Naive thymus-derived CD8-positive, alpha-beta T cell (primary cell): ENCODE data around the gene PREX1. TPM values are rescaled to one million over a fixed set of nuclear protein-coding genes. Genes with fewer than 3 reads are reported as not detected.

Source experiments
- ATAC-seq, 2 donors: fragments of 150-1000 bp; cut with Tn5 transposase in 1 of 2; sonication (Bioruptor Pico), chemical (Tn5 transposase) in 1 of 2; 1 replicate in 1 of 2; 2 replicates in 1 of 2; pipeline ENCODE4 v1.10.0; 2021; ENCODE audit warnings: mild to moderate bottlenecking in 2 of 2, moderate library complexity in 2 of 2
- POLR2A ChIA-PET: fragments of 350-600 bp; sonication (Branson Sonifier 250); formaldehyde crosslinking; loops from one replicate; lab custom pipeline; 2021; ENCODE audit warnings: antibody characterized with exemption; lab: Charles Lee
- DNase-seq, 10 donors: peaks; one replicate each; pipeline versions ENCODE4 v3.0.0 to v3.0.0-alpha.2; 2020 to 2022
- H3K27ac Mint-ChIP-seq, 10 donors: one replicate each; pipeline ENCODE4 v1.8.0; 2020 to 2022; ENCODE audit warnings: mild to moderate bottlenecking in 10 of 10, mixed read lengths in 10 of 10, moderate library complexity in 4 of 10, inconsistent platforms in 1 of 10
- H3K27me3 Mint-ChIP-seq, 5 donors: one replicate each; pipeline ENCODE4 v1.8.0; 2021 to 2022; ENCODE audit warnings: mixed read lengths in 5 of 5
- H3K36me3 Mint-ChIP-seq, 3 donors: one replicate each; pipeline ENCODE4 v1.8.0; 2020 to 2022; ENCODE audit warnings: mixed read lengths in 3 of 3, mild to moderate bottlenecking in 2 of 3, inconsistent platforms in 1 of 3
- H3K4me1 Mint-ChIP-seq, 4 donors: one replicate each; pipeline ENCODE4 v1.8.0; 2021 to 2022; ENCODE audit warnings: mixed read lengths in 4 of 4
- H3K4me3 Mint-ChIP-seq, 10 donors: one replicate each; pipeline ENCODE4 v1.8.0; 2020 to 2022; ENCODE audit warnings: mild to moderate bottlenecking in 10 of 10, mixed read lengths in 10 of 10, moderate library complexity in 6 of 10, inconsistent platforms in 1 of 10
- H3K9me3 Mint-ChIP-seq, 9 donors: one replicate each; pipeline ENCODE4 v1.8.0; 2020 to 2022; ENCODE audit warnings: mixed read lengths in 9 of 9, mild to moderate bottlenecking in 3 of 9, inconsistent platforms in 1 of 9, moderate library complexity in 1 of 9
- polyA plus RNA-seq, 3 donors: library from polyadenylated mRNA; unstranded; fragments of 300-500 nt; fragmentation: Illumina TruSeq; gene quantifications; one replicate each; pipeline ENCODE4 v1.2.3, GENCODE V29; 2021
- total RNA-seq, 8 experiments: library from RNA in 2 of 8; stranded (reverse) in 2 of 8; gene quantifications; one replicate each; pipeline ENCODE4 v1.2.3 and lab custom pipeline; 2021 to 2026

PREX1 gene
- total and polyA plus RNA-seq, 5 experiments from 2014 or later, result 14.4 to 141 (median 38.5) TPM

GRCh38 chr20:48743807-48744206 lies 84.0 kb downstream of the PREX1 start:
- no peak overlapping the region for H3K4me3 Mint-ChIP-seq
- POLR2A ChIA-PET, result interaction anchor here (0.9 to 1.3 kb wide), 2 partner anchors 9 to 13 kb away, joined by 3 to 4 read pairs; no protein-coding TSS in a partner anchor
- H3K27me3 Mint-ChIP-seq, result no peaks in the 10 kb centered on the region
- ATAC-seq, result no peak
- peaks cover 26 to 51% (median 45%) of the 10 kb centered on the region in 4 donors for H3K4me1 Mint-ChIP-seq
- DNase-seq, result no peak
- H3K36me3 Mint-ChIP-seq, result peaks cover 5 to 52% (median 23%) of the 10 kb centered on the region in 3 donors
- H3K27ac Mint-ChIP-seq, result peak overlapping the region in 2 of 10 donors; percentile 54 to 84
- H3K9me3 Mint-ChIP-seq, result no peaks in the 10 kb centered on the region

GRCh38 chr20:48742912-48743680 lies 84.7 kb downstream of the PREX1 start:
- Mint-ChIP-seq H3K4me3 (no peak overlapping the region), H3K27ac (peak overlapping the region in 5 of 10 donors; percentile 33 to 84 (median 71)), H3K27me3 (no peaks in the 10 kb centered on the region), H3K9me3 (no peaks in the 10 kb centered on the region), H3K4me1 (peaks cover 25 to 51% (median 45%) of the 10 kb centered on the region in 4 donors), H3K36me3 (peaks cover 5 to 50% (median 23%) of the 10 kb centered on the region in 3 donors)
- DNase-seq, result no peak
- POLR2A ChIA-PET, result interaction anchor here (0.6 to 2.8 kb wide), 4 partner anchors 8 to 139 kb away, joined by 3 to 6 read pairs (median 4); no protein-coding TSS in a partner anchor
- no peak for ATAC-seq

DNA sequence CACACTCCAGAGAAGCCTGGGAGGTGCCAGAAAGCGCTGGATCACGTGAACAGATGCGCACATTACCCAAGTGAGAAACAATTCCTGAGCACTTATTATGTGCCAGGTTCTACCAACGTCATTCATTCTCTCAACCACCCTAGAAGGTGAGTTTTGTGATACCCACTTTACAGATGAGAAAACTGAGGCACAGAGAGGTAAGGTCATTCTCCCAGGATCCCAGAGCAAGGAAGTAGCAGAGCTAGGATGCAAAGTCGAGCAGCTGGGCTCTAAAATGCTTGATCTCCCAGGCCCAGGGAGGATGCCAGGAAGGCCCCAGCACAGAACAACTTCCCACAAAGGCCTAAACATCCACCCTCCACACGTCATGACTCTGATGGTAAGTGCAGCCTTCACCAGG lies 85.6 kb downstream of the PREX1 start:
- Mint-ChIP-seq H3K9me3 (no peaks in the 10 kb centered on the region), H3K36me3 (peaks cover 5 to 53% (median 24%) of the 10 kb centered on the region in 3 donors), H3K4me3 (no peak overlapping the region), H3K27me3 (no peaks in the 10 kb centered on the region), H3K4me1 (peaks cover 31 to 52% (median 48%) of the 10 kb centered on the region in 4 donors), H3K27ac (peak overlapping the region in 3 of 10 donors; percentile 35 to 81 (median 61))
- DNase-seq, result no peak
- POLR2A ChIA-PET, result interaction anchor here (2.8 kb wide), 1 partner anchor 11 kb away, joined by 6 read pairs; no protein-coding TSS in a partner anchor
- ATAC-seq, result no peak

- H3K27ac Mint-ChIP-seq, result peak overlapping the region in 5 of 10 donors; percentile 12 to 81 (median 53)
- peaks cover 32 to 57% (median 54%) of the 10 kb centered on the region in 4 donors for H3K4me1 Mint-ChIP-seq
- ATAC-seq (no peak), DNase-seq (no peak)
- H3K36me3 Mint-ChIP-seq, result peaks cover 5 to 53% (median 25%) of the 10 kb centered on the region in 3 donors
- H3K27me3 Mint-ChIP-seq, result no peaks in the 10 kb centered on the region
- no peaks in the 10 kb centered on the region for H3K9me3 Mint-ChIP-seq
- H3K4me3 Mint-ChIP-seq, result no peak overlapping the region
- POLR2A ChIA-PET, result interaction anchor here (2.8 kb wide), 1 partner anchor 11 kb away, joined by 6 read pairs; no protein-coding TSS in a partner anchor
These were observed 86.1 kb downstream of the PREX1 start for GRCh38 chr20:48741669-48742068.

DNA sequence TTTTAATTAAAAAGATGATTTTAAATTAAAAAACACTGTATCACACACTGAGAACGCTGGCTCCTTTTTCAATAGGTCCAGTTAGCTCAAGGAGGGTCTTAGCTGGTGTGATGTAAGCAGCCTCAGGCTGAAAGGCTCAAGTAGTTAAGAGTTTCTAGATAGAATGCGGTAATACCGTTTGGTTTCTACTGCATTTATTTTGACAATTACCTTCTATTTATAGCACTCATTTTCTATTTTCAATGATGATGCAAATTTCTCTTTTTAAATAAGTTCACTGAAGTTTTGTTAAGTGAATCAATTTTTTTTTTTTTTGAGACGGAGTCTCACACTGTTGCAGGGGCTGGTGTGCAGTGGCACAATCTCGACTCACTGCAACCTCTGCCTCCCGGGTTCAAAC lies 87.1 kb downstream of the PREX1 start:
- Mint-ChIP-seq H3K36me3 (peaks cover 5 to 58% (median 25%) of the 10 kb centered on the region in 3 donors), H3K4me1 (peaks cover 39 to 65% (median 61%) of the 10 kb centered on the region in 4 donors), H3K27me3 (no peaks in the 10 kb centered on the region), H3K9me3 (no peaks in the 10 kb centered on the region), H3K27ac (peak overlapping the region in 2 of 10 donors; percentile 7 to 68), H3K4me3 (no peak overlapping the region)
- POLR2A ChIA-PET, result interaction anchor here (0.7 to 2.8 kb wide), 3 partner anchors 12 to 127 kb away, joined by 3 to 6 read pairs (median 4); no protein-coding TSS in a partner anchor
- no peak for ATAC-seq
- no peak for DNase-seq

- Mint-ChIP-seq H3K27me3 (no peaks in the 10 kb centered on the region), H3K4me1 (peaks cover 43 to 69% (median 62%) of the 10 kb centered on the region in 4 donors), H3K27ac (peak overlapping the region in 4 of 10 donors; percentile 31 to 83 (median 50)), H3K9me3 (no peaks in the 10 kb centered on the region), H3K36me3 (peaks cover 5 to 54% (median 25%) of the 10 kb centered on the region in 3 donors), H3K4me3 (no peak overlapping the region)
- no peak for ATAC-seq
- DNase-seq, result no peak
- POLR2A ChIA-PET, result interaction anchor here (0.8 kb wide), 1 partner anchor 78 kb away, joined by 3 read pairs; no protein-coding TSS in a partner anchor
These were observed 87.5 kb downstream of the PREX1 start for GRCh38 chr20:48740292-48740649.

GRCh38 chr20:48739395-48740291 lies 88.2 kb downstream of the PREX1 start:
- H3K4me3 Mint-ChIP-seq, result peak overlapping the region in 9 of 10 donors; percentile 7 to 74 (median 43)
- POLR2A ChIA-PET, result interaction anchor here (3.1 kb wide), 1 partner anchor 88 kb away, joined by 15 read pairs; the partner anchor contains the start of gene PREX1
- no peaks in the 10 kb centered on the region for H3K27me3 Mint-ChIP-seq
- peak overlapping the region in 9 of 10 donors; percentile 51 to 88 (median 68) for H3K27ac Mint-ChIP-seq
- H3K4me1 Mint-ChIP-seq, result peaks cover 47 to 74% (median 69%) of the 10 kb centered on the region in 4 donors
- H3K36me3 Mint-ChIP-seq, result peaks cover 5 to 50% (median 25%) of the 10 kb centered on the region in 3 donors
- H3K9me3 Mint-ChIP-seq, result no peaks in the 10 kb centered on the region
- ATAC-seq, result peak; percentile 31 to 59
- no peak for DNase-seq

DNA sequence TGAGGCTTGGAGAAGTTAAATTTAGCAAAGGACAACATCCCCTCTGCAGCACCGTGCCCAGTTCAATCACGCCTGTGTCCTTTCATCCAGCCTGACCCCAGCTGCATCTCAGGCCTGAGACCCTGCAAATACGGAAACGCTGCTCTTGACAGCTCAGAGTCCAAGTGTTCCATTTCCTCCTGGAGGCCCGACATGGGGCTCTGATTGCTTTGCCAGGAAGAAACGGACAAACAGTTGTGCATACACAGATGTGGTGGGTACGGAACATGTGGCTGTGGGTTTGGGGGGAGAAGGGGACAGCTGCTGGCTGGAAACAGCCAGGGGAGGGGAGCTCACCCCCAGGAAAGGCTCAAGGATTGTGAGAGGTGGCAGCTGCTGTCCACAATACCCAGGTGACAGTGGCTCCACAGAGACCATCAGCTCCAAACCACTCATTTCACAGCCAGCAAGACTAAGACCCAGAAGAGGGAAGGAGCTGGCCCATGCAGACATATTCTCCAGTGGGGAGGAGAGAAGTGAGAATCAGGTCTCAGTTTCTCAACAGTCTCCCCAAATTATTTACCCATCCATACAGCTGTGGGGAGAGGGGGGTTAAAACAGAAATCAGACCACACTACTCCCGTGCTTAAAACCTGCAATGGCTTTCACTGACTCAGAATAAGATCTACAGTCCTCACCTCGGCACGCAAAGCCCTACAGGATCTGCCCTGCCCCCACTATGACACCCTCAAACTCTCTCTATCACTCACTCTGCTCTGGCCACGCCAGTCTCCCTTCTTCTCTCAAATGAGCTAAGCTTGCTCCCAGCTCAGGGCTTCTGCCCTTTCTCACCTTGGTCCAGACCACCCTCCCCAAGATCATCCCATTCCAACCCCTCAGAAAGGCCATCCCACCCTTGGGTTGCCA lies 89.1 kb downstream of the PREX1 start:
- POLR2A ChIA-PET, result interaction anchor here (0.8 to 3.1 kb wide), 5 partner anchors 11 to 89 kb away, joined by 3 to 15 read pairs (median 4); partner anchors contain the start of gene PREX1
- peak overlapping the region in 9 of 10 donors; percentile 65 to 95 (median 83) for H3K27ac Mint-ChIP-seq
- peak overlapping the region in 9 of 10 donors; percentile 3 to 71 (median 60) for H3K4me3 Mint-ChIP-seq
- H3K27me3 Mint-ChIP-seq, result no peaks in the 10 kb centered on the region
- DNase-seq, result no peak
- no peaks in the 10 kb centered on the region for H3K9me3 Mint-ChIP-seq
- H3K36me3 Mint-ChIP-seq, result peaks cover 5 to 45% (median 19%) of the 10 kb centered on the region in 3 donors
- peak; percentile 52 to 64 for ATAC-seq
- peaks cover 45 to 70% (median 68%) of the 10 kb centered on the region in 4 donors for H3K4me1 Mint-ChIP-seq

DNA sequence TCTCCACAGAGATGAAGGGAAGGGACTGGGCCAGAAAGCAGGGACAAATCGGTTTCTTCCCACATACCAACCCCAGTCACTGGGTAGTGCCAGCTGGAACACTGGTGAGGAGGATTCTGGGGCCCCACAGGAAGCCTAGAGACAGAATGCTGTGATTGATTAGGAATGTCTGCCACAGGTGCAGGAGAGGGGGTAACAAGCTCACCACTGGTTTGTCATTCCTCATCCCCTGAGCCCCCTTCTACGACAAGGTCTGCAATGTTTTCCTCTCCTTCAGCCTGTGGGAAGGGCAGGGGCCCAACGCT lies 89.8 kb downstream of the PREX1 start:
- ATAC-seq (no peak), DNase-seq (no peak)
- peaks cover 5 to 45% (median 15%) of the 10 kb centered on the region in 3 donors for H3K36me3 Mint-ChIP-seq
- no peaks in the 10 kb centered on the region for H3K27me3 Mint-ChIP-seq
- no peaks in the 10 kb centered on the region for H3K9me3 Mint-ChIP-seq
- peaks cover 46 to 70% (median 70%) of the 10 kb centered on the region in 4 donors for H3K4me1 Mint-ChIP-seq
- H3K27ac Mint-ChIP-seq, result peak overlapping the region in 9 of 10 donors; percentile 68 to 91 (median 83)
- peak overlapping the region in 6 of 10 donors; percentile 10 to 52 (median 40) for H3K4me3 Mint-ChIP-seq
- POLR2A ChIA-PET, result interaction anchor here (0.8 to 3.1 kb wide), 5 partner anchors 11 to 89 kb away, joined by 3 to 15 read pairs (median 4); partner anchors contain the start of gene PREX1

DNA sequence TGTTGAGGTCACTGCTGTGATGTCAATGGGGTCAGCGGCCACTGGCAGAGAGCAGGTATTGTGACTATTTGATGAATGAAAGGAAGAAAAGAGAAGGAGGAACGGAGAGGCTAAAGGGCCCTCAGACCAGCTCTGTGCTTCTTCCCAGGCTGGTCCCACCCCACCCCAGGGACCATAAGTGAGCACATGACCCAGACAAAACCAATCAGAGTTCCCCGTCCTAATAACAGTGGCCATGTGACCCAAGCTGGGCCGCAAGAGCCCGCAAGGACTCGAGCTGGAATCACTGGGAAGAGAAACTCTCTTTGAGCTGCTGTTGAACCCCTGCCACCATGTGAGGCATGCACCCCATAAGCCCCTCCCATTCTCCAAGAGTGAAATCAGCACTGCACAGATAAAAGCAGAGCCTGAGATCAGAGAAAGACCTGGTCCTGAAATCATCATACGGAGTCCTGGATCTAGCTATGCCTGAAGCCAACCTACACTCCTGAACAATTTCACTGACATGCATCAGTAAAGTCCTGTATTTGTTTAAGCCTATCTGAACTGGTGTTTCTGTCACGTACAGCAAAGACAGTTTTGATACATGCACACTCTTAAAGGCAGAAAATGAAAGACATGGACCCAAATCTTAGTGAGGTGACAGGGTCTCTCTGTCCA lies 90.2 kb downstream of the PREX1 start:
- Mint-ChIP-seq H3K27ac (peak overlapping the region; percentile 68 to 91 (median 84)), H3K4me1 (peaks cover 46 to 74% (median 72%) of the 10 kb centered on the region in 4 donors), H3K4me3 (peak overlapping the region in 8 of 10 donors; percentile 7 to 63 (median 40)), H3K27me3 (no peaks in the 10 kb centered on the region), H3K9me3 (no peaks in the 10 kb centered on the region), H3K36me3 (peaks cover 5 to 43% (median 17%) of the 10 kb centered on the region in 3 donors)
- ATAC-seq, result no peak
- POLR2A ChIA-PET, result interaction anchor here (0.7 to 3.1 kb wide), 6 partner anchors 13 to 90 kb away, joined by 3 to 15 read pairs (median 4); partner anchors contain the start of gene PREX1
- DNase-seq, result no peak
